OCI-LY7 (cell line): ENCODE measurements around the gene MRGPRX1. TPM values are rescaled to one million over a fixed set of nuclear protein-coding genes. Genes with fewer than 3 reads are reported as not detected.

Experiments used
- Bru-seq: library from RNA; stranded (reverse); fragments of 400-500 nt; gene quantifications from one replicate; lab custom pipeline; 2021; lab: Mats Ljungman, UMichigan
- BruChase-seq, 2 experiments: library from RNA; stranded (reverse); fragments of 400-500 nt; gene quantifications; one replicate each; lab custom pipeline; 2021; lab: Mats Ljungman, UMichigan
- BruUV-seq: library from RNA; stranded (reverse); fragments of 400-500 nt; replicated peaks from 2 replicates; lab custom pipeline; 2021; lab: Mats Ljungman, UMichigan
- CTCF ChIA-PET: fragments of 300-600 bp; sonication (Branson Sonifier 250); formaldehyde crosslinking; loops from one replicate; lab custom pipeline; 2022; ENCODE audit warnings: antibody characterized with exemption; ENCODE audit not compliant: unreplicated experiment; lab: Charles Lee
- POLR2A ChIA-PET: fragments of 300-600 bp; sonication (Branson Sonifier 250); formaldehyde crosslinking; loops from one replicate; lab custom pipeline; 2022; ENCODE audit warnings: antibody characterized with exemption; lab: Charles Lee
- DNase-seq: peaks from one replicate; pipeline ENCODE4 v3.0.0-alpha.2; 2015; ENCODE audit warnings: low spot score
- H2AFZ ChIP-seq: fragments of 200-600 bp; sonication (generic), shearing (Covaris generic); 2 replicates; pipeline ENCODE4 v1.6.1; 2014; ENCODE audit warnings: mild to moderate bottlenecking, antibody characterized with exemption, low read length, moderate library complexity
- H3K27ac ChIP-seq: fragments of 200-600 bp; sonication (generic); 2 replicates; pipeline ENCODE4 v1.5.1; 2014; ENCODE audit warnings: mixed run types, low read depth, mild to moderate bottlenecking, moderate library complexity, low read length, inconsistent platforms; ENCODE audit not compliant: poor library complexity, severe bottlenecking
- H3K36me3 ChIP-seq: fragments of 200-600 bp; sonication (generic); 2 replicates; pipeline ENCODE4 v1.6.1; 2014; ENCODE audit warnings: mild to moderate bottlenecking, antibody characterized with exemption, low read length, moderate library complexity, mixed read lengths; ENCODE audit not compliant: insufficient read depth
- H3K4me1 ChIP-seq: fragments of 200-600 bp; sonication (generic); 2 replicates; pipeline ENCODE4 v1.5.1; 2014; ENCODE audit warnings: mild to moderate bottlenecking, low read length; ENCODE audit not compliant: insufficient read depth, poor library complexity, severe bottlenecking
- H3K4me2 ChIP-seq: fragments of 200-600 bp; sonication (generic); 2 replicates; pipeline ENCODE4 v1.6.1; 2014; ENCODE audit warnings: mild to moderate bottlenecking, low read length
- H3K4me3 ChIP-seq: fragments of 200-600 bp; sonication (generic); 2 replicates; pipeline ENCODE4 v1.5.1; 2014; ENCODE audit warnings: mild to moderate bottlenecking, low read depth, low read length; ENCODE audit not compliant: poor library complexity, severe bottlenecking
- H3K79me2 ChIP-seq: fragments of 200-600 bp; sonication (generic); 2 replicates; pipeline ENCODE4 v1.6.1; 2016; ENCODE audit warnings: low read depth, mild to moderate bottlenecking, low read length, moderate library complexity, mixed read lengths; ENCODE audit not compliant: insufficient read depth
- H3K9me2 ChIP-seq: fragments of 200-600 bp; sonication (generic); 2 replicates; pipeline ENCODE4 v1.6.1; 2016; ENCODE audit warnings: mild to moderate bottlenecking, low read length, mixed read lengths; ENCODE audit not compliant: insufficient read depth
- H3K9me3 ChIP-seq: fragments of 200-600 bp; sonication (generic); 2 replicates; pipeline ENCODE4 v1.6.1; 2014; ENCODE audit warnings: mild to moderate bottlenecking, mixed run types, low read length, mixed read lengths
- H4K20me1 ChIP-seq: fragments of 200-600 bp; sonication (generic); 2 replicates; pipeline ENCODE4 v1.6.1; 2014; ENCODE audit warnings: mild to moderate bottlenecking, antibody characterized with exemption, low read length, moderate library complexity, mixed read lengths; ENCODE audit not compliant: insufficient read depth
- EZH2phosphoT487 ChIP-seq: fragments of 200-600 bp; sonication (generic); IDR thresholded peaks from 2 replicates; pipeline ENCODE4 v1.6.1; 2018; ENCODE audit warnings: low read depth, borderline replicate concordance, mild to moderate bottlenecking, mixed run types, antibody characterized with exemption, low read length, moderate library complexity, mixed read lengths
- intact Hi-C: fragments of 100-400 bp; cut with micrococcal nuclease; formaldehyde crosslinking; loops from one replicate; pipeline ENCODE4 v1.10.0; 2022; ENCODE audit not compliant: unreplicated experiment
- long read RNA-seq: library from polyadenylated mRNA; stranded (forward); transcript quantifications from one replicate; pipeline ENCODE4 v2.0.0, GENCODE V29; 2022
- total RNA-seq, 2 experiments: library from RNA; depleted of rRNA in 1 of 2; stranded (reverse); fragments of >200 nt in 1 of 2; shearing (Covaris generic) in 1 of 2; gene quantifications; 2 replicates each; pipeline ENCODE4 v1.2.3, GENCODE V29; 2014 to 2022
- TF ChIP-seq, protein P1 (sequence below): fragments of 200-600 bp; sonication (generic); conservative IDR thresholded peaks from 2 replicates; pipeline ENCODE4 v1.5.1; 2014; ENCODE audit warnings: mild to moderate bottlenecking, antibody characterized with exemption, low read length, moderate library complexity, mixed read lengths

MRGPRX1 gene
- total RNA-seq (2014; rRNA removed; shearing (Covaris generic)) = not detected in 2 replicates
- total RNA-seq (2022) = not detected in 2 replicates
- not detected for Bru-seq, nascent RNA
- not detected for BruChase-seq, experiment 1, labeled RNA remaining after a 6-hour chase
- not detected for BruChase-seq, experiment 2, labeled RNA remaining after a 2-hour chase
- long read RNA-seq = 0 reads

DNA sequence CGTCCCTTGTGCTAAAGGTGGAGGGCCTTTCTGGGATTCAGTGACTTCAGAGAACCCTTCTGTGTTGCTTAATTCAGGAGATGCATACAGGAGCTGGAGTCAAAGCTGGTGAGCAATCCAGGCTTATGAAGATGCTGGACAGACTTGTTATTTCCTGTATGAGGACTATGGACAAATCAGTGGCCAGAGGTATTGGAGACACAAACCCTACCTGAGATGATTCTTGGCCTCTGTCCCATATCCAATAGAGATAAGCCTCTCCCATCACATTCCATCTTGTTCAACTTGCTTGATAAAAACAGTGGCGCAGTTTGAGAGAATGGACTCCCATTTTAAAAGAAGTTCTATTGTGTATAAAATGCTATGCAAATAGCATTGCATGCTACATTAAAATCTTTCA lies at the start of gene MRGPRX1:
Gene MRGPRX1, minus strand, starts transcription at position 101 of the 400 bp plus-strand sequence. CDS start 4,630 bp downstream, outside the sequence.
- Histone ChIP-seq H3K27ac (no peak within 1 kb of the TSS), H2AFZ (no peak within 1 kb of the TSS), H3K9me3 (no peaks in the 10 kb centered on the region), H3K4me3 (no peak within 1 kb of the TSS), H4K20me1 (no peaks in the 10 kb centered on the region), H3K9me2 (no peaks in the 10 kb centered on the region), H3K79me2 (no peaks in the 10 kb centered on the region), H3K4me1 (no peaks in the 10 kb centered on the region), H3K36me3 (no peaks in the 10 kb centered on the region), H3K4me2 (no peak within 1 kb of the TSS)
- ChIA-PET CTCF (no interaction called here), POLR2A (no interaction called here)
- no peak for DNase-seq
- intact Hi-C loops = no loop called here
- no peak for TF ChIP-seq EZH2phosphoT487
- TF ChIP-seq, protein P1, sequence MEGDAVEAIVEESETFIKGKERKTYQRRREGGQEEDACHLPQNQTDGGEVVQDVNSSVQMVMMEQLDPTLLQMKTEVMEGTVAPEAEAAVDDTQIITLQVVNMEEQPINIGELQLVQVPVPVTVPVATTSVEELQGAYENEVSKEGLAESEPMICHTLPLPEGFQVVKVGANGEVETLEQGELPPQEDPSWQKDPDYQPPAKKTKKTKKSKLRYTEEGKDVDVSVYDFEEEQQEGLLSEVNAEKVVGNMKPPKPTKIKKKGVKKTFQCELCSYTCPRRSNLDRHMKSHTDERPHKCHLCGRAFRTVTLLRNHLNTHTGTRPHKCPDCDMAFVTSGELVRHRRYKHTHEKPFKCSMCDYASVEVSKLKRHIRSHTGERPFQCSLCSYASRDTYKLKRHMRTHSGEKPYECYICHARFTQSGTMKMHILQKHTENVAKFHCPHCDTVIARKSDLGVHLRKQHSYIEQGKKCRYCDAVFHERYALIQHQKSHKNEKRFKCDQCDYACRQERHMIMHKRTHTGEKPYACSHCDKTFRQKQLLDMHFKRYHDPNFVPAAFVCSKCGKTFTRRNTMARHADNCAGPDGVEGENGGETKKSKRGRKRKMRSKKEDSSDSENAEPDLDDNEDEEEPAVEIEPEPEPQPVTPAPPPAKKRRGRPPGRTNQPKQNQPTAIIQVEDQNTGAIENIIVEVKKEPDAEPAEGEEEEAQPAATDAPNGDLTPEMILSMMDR = no peak
- BruUV-seq = no TSS peak

DNA sequence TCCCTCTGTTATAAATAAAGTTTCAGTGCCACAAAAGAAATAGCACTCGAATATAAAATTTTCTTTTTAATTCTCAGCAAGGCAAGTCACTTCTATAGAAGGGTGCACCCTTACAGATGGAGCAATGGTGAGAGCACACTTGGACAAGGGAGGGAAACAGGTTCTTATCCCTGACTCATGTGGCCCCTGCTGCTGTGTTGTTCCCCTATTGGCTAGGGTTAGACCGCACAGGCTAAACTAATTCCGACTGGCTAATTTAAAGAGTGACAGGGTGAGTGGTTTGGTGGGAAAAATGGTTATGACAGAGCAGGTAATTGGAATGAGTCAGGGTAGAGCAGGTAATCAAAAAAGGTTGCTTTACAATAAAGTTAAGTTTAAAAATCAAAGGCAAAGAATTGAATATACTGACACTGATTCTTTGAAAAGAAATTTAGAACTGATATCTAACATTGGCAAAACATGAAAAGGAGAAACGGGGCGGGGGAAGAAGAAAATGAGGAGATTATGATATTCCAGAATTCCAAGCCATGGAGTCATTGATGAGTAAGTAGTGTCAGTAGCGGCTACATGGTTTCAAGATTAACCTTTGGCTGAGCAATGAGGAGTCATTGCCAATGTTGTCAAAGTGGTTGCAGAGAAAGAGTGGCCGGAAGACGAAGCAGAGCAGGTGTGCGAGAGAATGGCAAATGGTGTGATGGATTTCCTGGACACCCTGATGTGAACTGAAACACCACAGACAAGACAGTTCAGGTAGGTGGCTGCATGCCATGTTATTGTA lies 48.4 kb upstream of the MRGPRX1 start:
- Histone ChIP-seq H3K9me3 (no peaks in the 10 kb centered on the region), H3K4me2 (no peak overlapping the region), H3K27ac (no peak overlapping the region), H2AFZ (no peak overlapping the region), H3K79me2 (no peaks in the 10 kb centered on the region), H3K36me3 (no peaks in the 10 kb centered on the region), H4K20me1 (no peaks in the 10 kb centered on the region), H3K9me2 (no peaks in the 10 kb centered on the region), H3K4me3 (no peak overlapping the region), H3K4me1 (no peaks in the 10 kb centered on the region)
- DNase-seq = no peak
- TF ChIP-seq, protein P1 = no peak
- no peak for TF ChIP-seq EZH2phosphoT487
- intact Hi-C loops = no loop called here
- POLR2A ChIA-PET = no interaction called here
- BruUV-seq = no TSS peak
- CTCF ChIA-PET = no interaction called here

DNA sequence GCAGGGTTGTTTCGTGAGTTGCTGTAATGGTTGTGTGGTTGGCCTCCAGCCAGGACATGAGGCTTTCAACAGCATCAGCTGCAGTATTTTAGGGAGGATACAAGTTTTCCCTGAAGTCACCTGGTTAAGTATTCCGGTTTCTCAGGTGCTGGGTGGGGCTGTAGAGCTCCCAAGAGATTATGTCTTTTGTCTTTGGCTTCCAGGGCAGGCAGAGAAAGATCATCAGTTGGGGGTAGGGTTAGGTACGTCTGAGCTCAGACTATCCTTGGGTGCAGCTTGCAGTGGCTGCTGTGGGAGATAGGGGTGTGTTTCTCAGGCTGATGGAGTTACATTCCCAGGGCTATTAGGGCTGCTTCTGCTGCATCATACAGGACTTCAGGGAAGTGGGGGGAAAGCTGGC lies 47.5 kb upstream of the MRGPRX1 start:
- Histone ChIP-seq H3K4me3 (no peak overlapping the region), H3K4me2 (no peak overlapping the region), H3K4me1 (no peaks in the 10 kb centered on the region), H3K9me2 (no peaks in the 10 kb centered on the region), H3K79me2 (no peaks in the 10 kb centered on the region), H3K27ac (no peak overlapping the region), H3K36me3 (no peaks in the 10 kb centered on the region), H2AFZ (no peak overlapping the region), H4K20me1 (no peaks in the 10 kb centered on the region), H3K9me3 (no peaks in the 10 kb centered on the region)
- POLR2A ChIA-PET = interaction anchor here (0.6 kb wide), 1 partner anchor 53 kb away, joined by 3 read pairs; no protein-coding TSS in a partner anchor
- intact Hi-C loops = no loop called here
- no TSS peak for BruUV-seq
- TF ChIP-seq, protein P1 = no peak
- TF ChIP-seq EZH2phosphoT487 = no peak
- no peak for DNase-seq
- CTCF ChIA-PET = no interaction called here
